Measurements from ENCODE around the gene MYO1D.

- TF ChIP-seq CTCF (conservative IDR thresholded peaks at IDR 0.05; ENCODE audit: low read length) (no peak), EZH2phosphoT487 (IDR thresholded peaks at IDR 0.05; ENCODE audit: borderline replicate concordance, low read depth, low read length) (no peak)
These were observed 311.5 kb downstream of the MYO1D start for GRCh38 chr17:32565401-32565800.
